Endothelial cell of umbilical vein (primary cell): ENCODE results near the gene MYBPHL. TPM values are rescaled to one million over a fixed set of nuclear protein-coding genes. Genes with fewer than 3 reads are reported as not detected.

Source experiments
- BruUV-seq: library from RNA; stranded (reverse); fragments of 400-500 nt; replicated peaks from 2 replicates; lab custom pipeline; 2021; lab: Mats Ljungman, UMichigan
- CTCF ChIA-PET: fragments of 300-600, 350-600 bp; sonication (Branson Sonifier 250); formaldehyde crosslinking; loops from one replicate; lab custom pipeline; 2021; ENCODE audit warnings: antibody characterized with exemption, inconsistent platforms; lab: Charles Lee
- POLR2A ChIA-PET: fragments of 300-600, 350-600 bp; sonication (Branson Sonifier 250); formaldehyde crosslinking; loops from one replicate; lab custom pipeline; 2021; ENCODE audit warnings: antibody characterized with exemption, inconsistent platforms; lab: Charles Lee
- DNase-seq: peaks from one replicate; pipeline ENCODE4 v3.0.0-alpha.2; 2011; ENCODE audit warnings: low read depth, low spot score
- FAIRE-seq: peaks from 2 replicates; lab custom pipeline; 2011; peaks lifted over from hg19 to GRCh38; lab: Jason Lieb, UNC
- H2AFZ ChIP-seq: 2 replicates; pipeline ENCODE4 v1.6.0; 2012; ENCODE audit warnings: low read depth, low read length, control low read depth, inconsistent platforms
- H3K27ac ChIP-seq: 2 replicates; pipeline ENCODE4 v1.5.1; 2011; ENCODE audit warnings: low read depth, mild to moderate bottlenecking, control low read depth, low read length, moderate library complexity; ENCODE audit not compliant: insufficient read depth
- H3K27me3 ChIP-seq, 2 experiments: 2 replicates each; pipeline versions ENCODE4 v1.6.0 to v1.6.1; 2011; ENCODE audit warnings: low read length in 2 of 2, mixed read lengths in 1 of 2; ENCODE audit not compliant: control insufficient read depth in 2 of 2, insufficient read depth in 2 of 2
- H3K36me3 ChIP-seq, 2 experiments: 2 replicates in 1 of 2; 3 replicates in 1 of 2; pipeline ENCODE4 v1.5.1; 2011; ENCODE audit warnings: low read length in 2 of 2, mild to moderate bottlenecking in 1 of 2, moderate library complexity in 1 of 2; ENCODE audit not compliant: control insufficient read depth in 2 of 2, insufficient read depth in 2 of 2; ENCODE audit errors: extremely low read depth in 1 of 2
- H3K4me1 ChIP-seq: 3 replicates; pipeline ENCODE4 v1.5.1; 2011; ENCODE audit warnings: mild to moderate bottlenecking, low read length; ENCODE audit not compliant: control insufficient read depth, insufficient read depth; ENCODE audit errors: extremely low read depth
- H3K4me2 ChIP-seq: 2 replicates; pipeline ENCODE4 v1.6.1; 2011; ENCODE audit warnings: low read length, control low read depth, mixed read lengths; ENCODE audit not compliant: insufficient read depth
- H3K4me3 ChIP-seq, 3 experiments: fragments of 200-600 bp in 1 of 3; sonication (generic), shearing (Covaris generic) in 1 of 3; replicated peaks in 1 of 3; 2 replicates each; pipeline ENCODE4 v1.5.1; 2011 to 2016; ENCODE audit warnings: control low read depth in 3 of 3, low read length in 3 of 3, mild to moderate bottlenecking in 2 of 3, inconsistent platforms in 1 of 3, low read depth in 1 of 3, moderate library complexity in 1 of 3; ENCODE audit not compliant: insufficient read depth in 1 of 3
- H3K79me2 ChIP-seq: 2 replicates; pipeline ENCODE4 v1.6.0; 2012; ENCODE audit warnings: low read length, inconsistent platforms; ENCODE audit not compliant: control insufficient read depth, insufficient read depth
- H3K9ac ChIP-seq: replicated peaks from 2 replicates; pipeline ENCODE3; 2011; ENCODE audit warnings: low read length, control low read depth; ENCODE audit not compliant: insufficient read depth; ENCODE audit errors: extremely low read depth
- H3K9me1 ChIP-seq: replicated peaks from 3 replicates; pipeline ENCODE4 v1.6.0; 2011; ENCODE audit warnings: mild to moderate bottlenecking, low read length; ENCODE audit not compliant: control insufficient read depth, insufficient read depth; ENCODE audit errors: extremely low read depth
- H3K9me3 ChIP-seq: replicated peaks from 2 replicates; pipeline ENCODE4 v1.5.1; 2012; ENCODE audit warnings: low read length, inconsistent platforms; ENCODE audit not compliant: control insufficient read depth, insufficient read depth
- H4K20me1 ChIP-seq: replicated peaks from 2 replicates; pipeline ENCODE3; 2011; ENCODE audit warnings: mild to moderate bottlenecking, low read length; ENCODE audit not compliant: control insufficient read depth, insufficient read depth; ENCODE audit errors: extremely low read depth
- EZH2 ChIP-seq: IDR thresholded peaks from 2 replicates; pipeline ENCODE4 v1.6.1; 2012; ENCODE audit warnings: borderline replicate concordance, low read depth, mild to moderate bottlenecking, moderate library complexity, low read length, inconsistent platforms; ENCODE audit not compliant: severe bottlenecking
- FOS ChIP-seq: IDR thresholded peaks from 2 replicates; pipeline ENCODE4 v1.6.1; 2011; ENCODE audit warnings: mild to moderate bottlenecking, low read length, moderate library complexity, borderline replicate concordance; ENCODE audit not compliant: insufficient read depth
- GATA2 ChIP-seq: IDR thresholded peaks from 2 replicates; pipeline ENCODE4 v1.7.0; 2011; ENCODE audit warnings: low read depth, mild to moderate bottlenecking, moderate library complexity, mixed read lengths, low read length; ENCODE audit not compliant: insufficient read length, insufficient read depth
- JUN ChIP-seq: IDR thresholded peaks from 2 replicates; pipeline ENCODE4 v1.6.1; 2011; ENCODE audit warnings: borderline replicate concordance, low read depth; ENCODE audit not compliant: insufficient read length, insufficient read depth
- MYC ChIP-seq: IDR thresholded peaks from one replicate; pipeline ENCODE4 v1.6.1; 2011; ENCODE audit warnings: mild to moderate bottlenecking, low read depth, low read length
- POLR2A ChIP-seq: IDR thresholded peaks from 2 replicates; pipeline ENCODE4 v1.6.1; 2012; ENCODE audit warnings: low read depth, mild to moderate bottlenecking, control low read depth, low read length
- POLR2AphosphoS5 ChIP-seq: IDR thresholded peaks from 2 replicates; pipeline ENCODE4 v1.6.1; 2012; ENCODE audit warnings: low read depth, mild to moderate bottlenecking, control low read depth, low read length, moderate library complexity; ENCODE audit not compliant: insufficient read depth
- dilution Hi-C: fragments of 300-500 bp; cut with MboI; formaldehyde crosslinking; loops from one replicate; pipeline ENCODE4 v1.15.0; 2019; ENCODE audit warnings: low sequenced_read_pairs; ENCODE audit not compliant: extremely low pct_ligation_motif_present
- intact Hi-C: fragments of 100-400 bp; cut with micrococcal nuclease; formaldehyde crosslinking; loops from one replicate; pipeline ENCODE4 v1.10.0; 2022
- polyA plus RNA-seq, 4 experiments: library from polyadenylated mRNA; depleted of rRNA in 3 of 4; stranded (reverse) in 3 of 4; unstranded in 1 of 4; fragments of >200 nt; gene quantifications; 2 replicates each; pipeline versions ENCODE4 v1.2.1 to v1.2.3, GENCODE V29; 2011 to 2012; ENCODE audit warnings: missing spikeins in 1 of 4
- total RNA-seq: library from RNA; stranded (reverse); gene quantifications from 2 replicates; pipeline ENCODE4 v1.2.3, GENCODE V29; 2021
- TF ChIP-seq, protein P1 (sequence below), 2 donors: IDR thresholded peaks; 1 replicate in 1 of 2; 2 replicates in 1 of 2; pipeline ENCODE4 v1.5.1; 2011; ENCODE audit warnings: low read length in 2 of 2, mild to moderate bottlenecking in 2 of 2, moderate library complexity in 2 of 2, control low read depth in 1 of 2, inconsistent platforms in 1 of 2, low read depth in 1 of 2; ENCODE audit not compliant: insufficient read depth in 1 of 2; ENCODE audit errors: extremely low read depth in 1 of 2
- TF ChIP-seq, protein P2 (sequence below): IDR thresholded peaks from 2 replicates; pipeline ENCODE4 v1.6.1; 2011; ENCODE audit not compliant: insufficient read depth, insufficient read length

MYBPHL gene
- total and polyA plus RNA-seq, 2 donors (not counting 3 experiments of a cell fraction or from before 2014, with no cell fraction given): not detected

DNA sequence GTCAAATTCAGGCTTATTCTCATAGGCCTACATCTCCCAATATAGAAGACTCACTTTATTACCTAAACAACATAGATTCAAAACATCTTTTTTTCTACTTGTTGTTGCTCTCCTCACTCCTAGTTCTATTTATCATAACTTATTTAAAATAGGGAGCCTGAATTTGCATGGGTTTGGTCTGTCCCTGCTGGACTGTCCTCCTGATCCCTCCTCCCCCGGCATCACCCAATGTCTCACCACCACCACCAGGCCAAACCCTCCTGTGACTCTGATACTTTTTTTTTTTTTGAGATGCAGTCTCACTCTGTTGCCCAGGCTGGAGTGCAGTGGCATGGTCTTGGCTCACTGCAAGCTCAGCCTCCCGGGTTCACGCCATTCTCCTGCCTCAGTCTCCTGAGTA lies 31.8 kb upstream of the MYBPHL start:
- Histone ChIP-seq H3K9me1 (no peaks in the 10 kb centered on the region), H2AFZ (no peak overlapping the region), H3K27ac (no peak overlapping the region), H3K4me1 (peaks cover 4% of the 10 kb centered on the region), H4K20me1 (no peaks in the 10 kb centered on the region), H3K27me3 (peaks cover 0 to 2% of the 10 kb centered on the region in 2 experiments), H3K79me2 (no peaks in the 10 kb centered on the region), H3K4me2 (no peak overlapping the region), H3K9ac (no peak overlapping the region), H3K36me3 (no peaks in the 10 kb centered on the region), H3K4me3 (no peak overlapping the region), H3K9me3 (no peaks in the 10 kb centered on the region)
- dilution Hi-C loops: no loop called here
- FAIRE-seq (no peak), DNase-seq (no peak)
- TF ChIP-seq EZH2 (no peak), POLR2A (no peak), POLR2AphosphoS5 (no peak), FOS (no peak), JUN (no peak), GATA2 (no peak), MYC (no peak)
- TF ChIP-seq, protein P1, sequence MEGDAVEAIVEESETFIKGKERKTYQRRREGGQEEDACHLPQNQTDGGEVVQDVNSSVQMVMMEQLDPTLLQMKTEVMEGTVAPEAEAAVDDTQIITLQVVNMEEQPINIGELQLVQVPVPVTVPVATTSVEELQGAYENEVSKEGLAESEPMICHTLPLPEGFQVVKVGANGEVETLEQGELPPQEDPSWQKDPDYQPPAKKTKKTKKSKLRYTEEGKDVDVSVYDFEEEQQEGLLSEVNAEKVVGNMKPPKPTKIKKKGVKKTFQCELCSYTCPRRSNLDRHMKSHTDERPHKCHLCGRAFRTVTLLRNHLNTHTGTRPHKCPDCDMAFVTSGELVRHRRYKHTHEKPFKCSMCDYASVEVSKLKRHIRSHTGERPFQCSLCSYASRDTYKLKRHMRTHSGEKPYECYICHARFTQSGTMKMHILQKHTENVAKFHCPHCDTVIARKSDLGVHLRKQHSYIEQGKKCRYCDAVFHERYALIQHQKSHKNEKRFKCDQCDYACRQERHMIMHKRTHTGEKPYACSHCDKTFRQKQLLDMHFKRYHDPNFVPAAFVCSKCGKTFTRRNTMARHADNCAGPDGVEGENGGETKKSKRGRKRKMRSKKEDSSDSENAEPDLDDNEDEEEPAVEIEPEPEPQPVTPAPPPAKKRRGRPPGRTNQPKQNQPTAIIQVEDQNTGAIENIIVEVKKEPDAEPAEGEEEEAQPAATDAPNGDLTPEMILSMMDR (IDR thresholded peaks at IDR 0.05; ENCODE audit: extremely low read depth in 1 of 2, insufficient read depth in 1 of 2, low read depth in 1 of 2, low read length in 2 of 2): no peak
- TF ChIP-seq, protein P2, sequence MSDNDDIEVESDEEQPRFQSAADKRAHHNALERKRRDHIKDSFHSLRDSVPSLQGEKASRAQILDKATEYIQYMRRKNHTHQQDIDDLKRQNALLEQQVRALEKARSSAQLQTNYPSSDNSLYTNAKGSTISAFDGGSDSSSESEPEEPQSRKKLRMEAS: no peak
- intact Hi-C loops: no loop called here
- CTCF ChIA-PET: interaction anchor here (0.6 kb wide), 1 partner anchor 197 kb away, joined by 4 read pairs; no protein-coding TSS in a partner anchor
- POLR2A ChIA-PET: no interaction called here
- BruUV-seq: no TSS peak
